ENCODE measurements around the gene ASIC5.

Gene ASIC5

DNA sequence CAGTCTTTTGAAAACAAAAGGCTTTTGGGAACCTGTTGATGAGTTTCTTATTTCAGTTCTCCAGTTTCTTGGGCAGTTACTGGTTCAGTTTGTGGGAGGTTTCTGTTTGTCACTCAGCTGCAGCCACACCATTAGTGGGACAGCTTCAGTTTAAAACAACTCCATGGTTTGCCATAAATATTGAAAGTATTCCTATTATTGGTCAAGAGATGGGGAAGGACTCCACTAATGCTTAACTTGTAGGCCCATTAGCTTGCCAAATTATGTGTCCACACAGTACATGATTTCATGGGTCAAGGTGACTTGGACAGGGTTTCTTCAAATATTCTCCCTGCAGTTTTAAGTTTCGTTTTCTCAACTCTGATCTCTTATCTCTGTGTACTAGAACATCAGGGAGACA, 15.5 kb upstream of the ASIC5 start:
- DNase-seq (ENCODE audit: low spot score), result no peak

DNA sequence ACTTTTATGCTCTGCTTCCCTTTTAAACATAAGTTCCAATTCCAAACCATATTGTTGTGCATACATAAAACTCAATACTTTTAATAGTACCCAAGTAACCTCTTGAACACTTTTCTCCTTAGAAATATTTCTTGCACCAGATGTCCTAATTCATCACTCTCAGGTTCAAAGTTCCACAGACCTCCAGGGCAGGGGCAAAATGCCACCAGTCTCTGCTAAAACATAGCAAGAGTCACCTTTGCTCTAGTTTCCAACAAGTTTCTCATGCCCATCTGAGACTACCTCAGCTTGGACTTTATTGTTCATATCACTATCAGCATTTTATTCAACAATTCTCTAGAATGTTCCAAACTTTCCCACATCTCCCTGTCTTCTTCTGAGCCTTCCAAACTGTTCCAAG, 13.7 kb upstream of the ASIC5 start:
- no peak for DNase-seq (ENCODE audit: low spot score)

DNA sequence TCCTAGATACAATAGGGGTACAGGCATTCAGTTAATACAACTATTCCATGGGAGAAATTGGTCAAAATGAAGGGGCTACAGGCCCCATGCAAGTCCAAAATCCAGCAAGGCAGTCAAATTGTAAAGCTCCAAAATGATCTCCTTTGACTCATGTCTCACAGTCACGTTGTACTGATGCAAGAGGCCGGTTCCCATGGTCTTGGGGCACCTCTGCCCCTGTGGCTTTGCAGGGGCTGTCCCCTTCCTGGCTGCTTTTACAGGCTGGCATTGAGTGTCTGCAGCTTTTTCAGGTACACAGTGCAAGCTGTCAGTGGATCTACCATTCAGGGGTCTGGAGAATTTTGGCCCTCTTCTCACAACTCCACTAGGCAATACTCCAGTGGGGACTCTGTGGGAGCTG, 12.5 kb upstream of the ASIC5 start:
- no peak for DNase-seq (ENCODE audit: low spot score)

DNA sequence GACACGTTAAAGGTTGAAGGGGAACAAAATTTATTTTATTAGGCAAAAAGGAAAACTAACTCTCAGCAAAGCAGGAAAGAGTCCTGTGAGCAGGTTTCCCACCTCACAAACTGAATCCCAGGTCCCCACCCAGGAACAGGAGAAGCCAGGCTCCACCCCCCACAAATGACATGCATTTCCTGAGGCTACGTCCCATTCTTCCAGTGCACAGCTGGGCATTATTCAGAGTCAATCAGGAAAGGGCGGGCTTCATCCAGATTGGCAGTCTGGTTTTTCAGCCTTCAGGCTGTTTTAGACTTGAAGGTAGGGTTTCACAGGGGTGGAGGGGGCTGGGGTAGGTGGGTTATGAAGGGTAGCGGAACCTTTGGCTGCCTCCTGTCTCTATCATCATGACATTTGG, 11.9 kb upstream of the ASIC5 start:
- DNase-seq (ENCODE audit: low spot score), result no peak

DNA sequence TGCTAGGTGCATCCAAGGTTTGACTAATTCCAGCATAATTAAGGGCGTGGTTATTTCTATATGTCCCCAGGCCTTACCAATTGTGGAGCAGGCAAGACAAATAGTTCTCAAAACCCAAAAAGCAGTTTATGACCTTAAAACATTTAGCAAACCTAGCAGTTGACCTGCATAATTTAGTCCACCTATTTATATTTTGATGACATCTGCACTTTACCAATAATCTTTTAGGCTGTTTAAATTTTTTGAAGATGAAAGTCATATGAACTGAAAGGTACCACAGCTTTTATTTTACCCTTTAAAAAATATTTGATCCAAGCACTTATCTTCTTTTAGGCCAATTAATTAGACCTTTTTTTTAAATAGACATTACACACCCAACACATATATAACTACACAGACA, 9.8 kb upstream of the ASIC5 start:
- DNase-seq (ENCODE audit: low spot score), result no peak

DNA sequence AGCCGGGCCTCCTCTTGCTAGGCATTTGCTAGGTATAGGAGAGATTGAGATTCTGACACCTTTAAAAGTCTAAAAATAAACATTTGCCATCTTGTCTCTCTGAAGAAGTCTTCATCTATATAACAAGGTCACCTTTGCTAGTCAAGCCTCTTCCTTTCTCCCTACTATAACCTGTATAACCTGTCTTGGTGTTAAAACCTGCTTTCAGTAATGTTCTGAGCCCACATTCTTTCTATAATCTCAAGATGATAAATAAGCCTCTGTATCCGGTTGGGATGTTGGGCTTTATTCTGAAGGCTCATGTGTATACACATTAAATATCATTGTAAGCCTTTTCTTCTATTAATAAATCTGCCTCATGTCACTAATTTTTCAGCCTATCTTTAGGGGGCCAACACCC, 10.2 kb downstream of the ASIC5 start:
- DNase-seq (ENCODE audit: low spot score), result no peak

DNA sequence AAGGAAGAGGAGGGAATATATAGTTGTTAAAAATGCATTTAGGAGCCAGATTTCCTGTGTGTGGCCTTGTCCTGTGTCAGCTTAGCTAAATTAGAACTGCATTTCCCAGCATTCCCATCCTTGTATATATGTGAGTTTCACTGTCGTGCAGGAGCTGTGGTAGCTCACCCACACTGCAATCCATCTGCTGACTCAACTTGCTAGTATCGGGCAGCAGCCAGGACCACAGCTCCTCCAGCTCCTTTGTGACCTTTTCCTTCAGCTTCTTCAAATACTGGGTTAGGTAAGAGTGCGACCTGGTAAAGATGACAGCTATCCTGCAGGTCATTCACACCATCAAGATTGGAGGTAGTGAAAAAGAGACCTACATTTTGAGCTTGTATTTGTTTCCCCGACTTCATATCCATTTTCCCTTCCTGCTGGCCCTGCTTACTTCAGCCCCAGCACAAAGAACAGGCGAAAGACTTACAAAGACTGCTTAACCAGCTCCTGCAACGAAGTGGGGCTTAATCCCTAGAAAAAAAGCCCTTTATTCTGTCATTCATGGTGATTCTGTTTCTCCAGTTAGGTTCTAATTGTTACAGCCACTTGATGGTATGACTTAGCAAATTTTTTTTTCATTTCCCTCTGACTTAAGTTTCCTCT, 11.4 kb downstream of the ASIC5 start:
- peak; percentile 32 for DNase-seq (ENCODE audit: low spot score)

DNA sequence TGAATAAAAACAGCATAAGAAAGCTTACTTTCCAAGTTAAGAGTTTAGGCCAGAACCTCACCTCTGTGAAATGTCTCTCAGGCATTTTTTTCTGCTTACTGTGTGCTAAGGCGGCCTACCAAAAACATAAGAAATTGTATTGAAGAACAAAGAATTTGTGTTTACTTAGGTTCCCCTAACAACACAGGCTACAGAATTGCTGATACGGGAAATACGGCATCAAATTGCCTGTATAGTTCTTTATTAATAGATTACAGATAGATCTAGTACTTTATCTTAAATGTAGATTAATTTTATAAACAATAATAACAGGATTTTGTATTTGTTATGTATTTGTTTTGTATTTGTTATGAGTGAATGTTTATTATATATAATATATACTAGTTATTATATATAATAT, 12.9 kb downstream of the ASIC5 start:
- no peak for DNase-seq (ENCODE audit: low spot score)

DNA sequence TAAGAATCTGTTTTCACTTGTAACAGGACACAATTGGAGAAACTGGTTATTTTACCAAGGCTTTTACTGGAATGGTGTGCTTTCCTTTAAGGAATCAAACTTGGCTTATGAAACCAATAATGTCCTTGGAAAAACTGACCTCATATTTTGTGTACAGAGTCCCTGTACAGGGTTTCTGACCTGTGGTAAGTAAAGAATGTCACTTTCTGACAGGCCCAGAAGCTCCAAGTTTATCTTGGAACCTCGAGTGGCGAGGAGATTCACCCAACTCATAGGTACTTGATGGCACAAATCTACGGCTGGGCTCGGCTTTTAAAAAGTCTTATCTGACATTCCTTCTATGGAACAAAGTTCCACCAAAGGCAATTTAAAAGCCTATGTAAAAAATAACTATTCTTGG, 17.0 kb downstream of the ASIC5 start:
- DNase-seq (ENCODE audit: low spot score), result no peak

DNA sequence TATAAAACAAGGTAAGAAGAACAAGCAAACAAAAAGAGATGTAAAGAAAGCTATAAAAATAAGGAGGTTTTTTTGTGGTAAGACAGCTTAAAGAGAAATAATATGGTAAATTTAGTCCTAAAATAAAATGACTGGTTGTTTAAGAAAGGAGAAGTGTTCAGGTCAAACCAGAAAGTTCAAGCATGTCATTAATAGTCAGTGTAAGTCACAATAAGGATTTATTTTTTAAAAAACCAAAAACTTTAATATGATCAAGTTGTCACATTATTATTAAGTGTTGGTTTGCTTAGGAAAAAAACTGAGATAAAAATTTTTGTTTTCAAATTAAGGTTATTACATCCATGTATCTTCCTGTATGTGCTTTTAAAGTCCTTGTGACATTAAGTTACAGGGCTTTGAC, 19.1 kb downstream of the ASIC5 start:
- no peak for DNase-seq (ENCODE audit: low spot score)

DNA sequence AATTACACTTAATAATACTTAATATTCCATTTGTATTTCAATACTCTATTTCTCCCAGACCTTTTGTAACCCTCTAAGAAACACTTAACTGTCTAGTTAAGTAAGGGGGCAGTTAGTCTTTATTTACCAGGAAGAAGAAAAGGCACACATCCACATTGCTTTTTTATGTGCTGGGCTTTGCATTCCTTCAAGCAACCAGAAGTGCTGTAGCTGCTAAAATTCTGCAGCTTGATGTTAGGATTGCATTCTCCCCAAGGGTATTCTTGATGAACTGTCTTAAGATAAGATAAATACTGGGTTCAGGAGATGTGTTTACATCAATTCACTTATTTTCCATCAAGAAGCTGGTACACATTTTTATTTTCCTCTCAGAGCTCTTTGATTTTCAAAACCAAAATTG, 24.0 kb downstream of the ASIC5 start:
- DNase-seq (ENCODE audit: low spot score), result no peak

DNA sequence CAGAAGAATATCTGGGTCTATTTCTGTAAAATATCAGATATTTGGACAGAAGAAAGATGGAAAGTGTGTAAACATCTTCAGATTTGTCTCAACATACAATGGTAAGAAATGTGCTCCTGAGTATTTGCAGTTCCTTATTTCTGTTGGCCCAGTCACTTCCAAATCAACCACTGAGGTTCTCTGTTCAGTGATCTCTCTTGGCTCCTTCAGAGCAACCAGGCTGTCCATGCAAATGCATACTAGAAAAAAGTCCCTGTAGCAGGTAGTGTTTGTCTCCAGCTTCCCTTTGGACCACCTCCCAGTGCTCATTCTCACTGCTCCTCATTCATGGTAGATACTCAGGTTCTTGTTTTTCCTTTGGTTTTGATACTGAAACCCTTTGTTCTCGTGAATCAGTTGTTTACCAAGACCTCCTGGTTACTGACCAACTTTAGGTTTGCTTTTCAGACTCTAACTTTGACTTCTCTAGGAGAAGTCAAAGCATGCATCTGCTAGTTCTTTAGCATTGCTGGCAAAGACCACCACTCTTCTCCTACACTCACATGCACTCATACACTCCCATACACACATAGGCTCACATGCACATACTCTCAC, 28.8 kb downstream of the ASIC5 start:
- DNase-seq (ENCODE audit: low spot score), result no peak

DNA sequence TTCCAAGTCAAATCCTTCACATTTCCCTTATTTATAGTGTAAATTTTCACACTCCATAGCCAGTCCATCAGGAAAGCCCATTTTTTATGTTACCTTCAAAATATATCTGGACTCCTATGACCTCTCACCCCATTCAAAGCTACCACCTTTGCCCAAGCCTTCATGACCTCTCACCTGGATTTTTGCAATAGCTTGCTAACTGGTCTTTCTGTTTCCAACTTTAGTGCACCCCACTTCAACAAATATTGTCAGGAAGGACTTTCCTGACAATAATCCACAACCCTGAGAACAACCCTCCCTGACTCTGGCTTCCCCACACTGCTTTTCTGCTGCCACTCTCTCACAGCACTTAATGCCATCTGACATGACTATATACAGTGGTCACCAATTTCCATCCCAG, 33.4 kb downstream of the ASIC5 start:
- DNase-seq (ENCODE audit: low spot score), result no peak

DNA sequence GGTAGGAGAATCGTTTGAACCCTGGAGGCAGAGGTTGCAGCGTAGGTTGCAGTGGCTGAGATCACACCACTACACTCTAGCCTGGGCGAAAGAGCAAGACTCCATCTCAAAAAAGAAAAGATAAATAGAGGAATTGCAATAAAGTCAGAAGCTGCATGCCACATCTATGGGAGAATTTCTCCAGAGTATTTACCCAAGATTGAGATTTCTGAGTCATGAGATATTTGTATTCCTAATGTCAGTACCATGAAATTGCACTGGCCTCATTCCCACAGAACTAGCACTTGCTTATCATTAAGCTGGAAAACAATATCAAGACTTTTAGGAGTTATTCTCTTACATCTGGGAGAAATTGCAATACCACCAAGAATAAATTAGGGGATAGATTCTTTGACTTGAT, 37.4 kb downstream of the ASIC5 start:
- no peak for DNase-seq (ENCODE audit: low spot score)

DNA sequence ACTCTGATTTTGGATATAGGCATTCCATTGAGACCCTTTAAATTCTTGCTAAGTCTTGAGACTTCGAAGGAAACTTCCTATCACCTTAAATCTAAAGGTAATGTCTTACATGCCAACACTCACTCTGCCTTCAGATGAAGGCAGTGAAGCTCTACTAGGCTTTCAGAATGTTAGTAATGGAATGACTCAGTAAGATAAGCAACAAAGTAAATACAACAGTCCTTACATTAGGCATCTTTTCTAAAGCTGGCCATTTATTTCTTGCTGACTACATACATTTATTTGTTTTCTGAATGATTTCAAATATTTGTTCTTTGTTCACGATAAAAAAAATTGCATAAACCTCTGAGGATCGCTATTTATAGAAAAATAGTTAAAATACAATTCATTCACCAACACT, 43.5 kb downstream of the ASIC5 start:
- DNase-seq (ENCODE audit: low spot score), result no peak

DNA sequence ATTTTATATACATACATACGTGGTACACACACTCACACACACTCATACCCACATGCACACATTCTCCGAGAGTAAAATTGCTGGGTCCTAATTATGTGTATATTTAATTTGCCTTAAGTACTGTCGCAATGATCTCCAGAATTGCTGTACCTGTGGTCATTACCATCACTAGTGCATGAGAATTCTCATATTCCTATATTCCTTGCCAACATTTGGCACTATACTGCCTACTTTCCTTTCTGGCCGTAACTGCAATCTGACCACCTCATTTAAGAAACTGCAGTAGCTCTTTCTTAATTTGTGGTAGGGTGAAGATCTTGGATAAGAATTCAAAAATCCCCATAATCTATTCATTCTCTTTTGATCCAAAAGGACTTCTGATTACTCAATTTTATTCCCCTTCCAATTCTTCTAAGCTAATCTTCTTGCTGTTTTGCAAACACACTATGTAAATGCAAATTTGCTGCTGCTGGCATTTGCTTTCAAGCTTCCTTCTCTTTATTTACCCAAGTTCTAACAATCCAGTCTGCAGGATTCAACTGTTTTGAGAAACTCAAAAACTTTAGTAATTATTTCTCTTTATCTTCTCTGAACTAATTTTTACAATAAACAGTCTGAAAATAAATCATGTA, 45.1 kb downstream of the ASIC5 start:
- DNase-seq (ENCODE audit: low spot score), result no peak

DNA sequence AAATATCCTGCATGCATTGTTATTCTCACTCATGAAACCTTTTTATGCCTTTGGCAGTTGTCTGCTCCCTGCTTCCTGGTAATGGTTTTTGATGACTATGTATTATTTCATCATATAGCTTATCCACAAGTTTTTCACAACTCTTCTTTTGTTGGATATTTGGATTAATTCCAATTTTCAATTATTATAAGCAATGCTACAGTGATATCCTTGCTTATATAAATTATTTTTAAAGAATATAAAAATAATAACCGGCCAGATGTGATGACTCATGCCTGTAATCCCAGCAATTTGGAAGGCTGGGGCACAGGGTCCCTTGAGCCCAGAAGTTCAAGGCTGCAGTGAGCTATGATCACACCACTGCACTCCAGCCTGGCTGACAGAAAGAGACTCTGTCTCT, 47.0 kb downstream of the ASIC5 start:
- DNase-seq (ENCODE audit: low spot score), result no peak

DNA sequence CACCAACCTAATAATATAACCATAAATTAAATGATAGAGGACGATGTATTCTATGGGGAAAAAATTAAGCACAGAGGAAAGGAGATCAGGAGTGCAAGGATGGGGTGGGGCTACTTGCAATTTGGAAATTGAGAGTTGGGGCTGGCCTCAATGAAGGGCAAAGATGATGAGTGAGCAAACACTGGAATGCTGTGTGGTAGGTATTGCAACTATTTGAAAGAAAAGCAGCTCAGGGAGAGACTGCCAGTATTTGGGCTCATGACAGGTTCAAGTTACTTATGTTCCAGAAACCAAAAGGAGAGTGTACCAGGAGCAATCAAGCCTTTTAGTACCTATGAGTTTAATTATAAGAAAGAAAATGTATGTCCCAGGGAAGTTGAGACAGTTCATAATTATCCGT, 47.4 kb downstream of the ASIC5 start:
- no peak for DNase-seq (ENCODE audit: low spot score)

DNA sequence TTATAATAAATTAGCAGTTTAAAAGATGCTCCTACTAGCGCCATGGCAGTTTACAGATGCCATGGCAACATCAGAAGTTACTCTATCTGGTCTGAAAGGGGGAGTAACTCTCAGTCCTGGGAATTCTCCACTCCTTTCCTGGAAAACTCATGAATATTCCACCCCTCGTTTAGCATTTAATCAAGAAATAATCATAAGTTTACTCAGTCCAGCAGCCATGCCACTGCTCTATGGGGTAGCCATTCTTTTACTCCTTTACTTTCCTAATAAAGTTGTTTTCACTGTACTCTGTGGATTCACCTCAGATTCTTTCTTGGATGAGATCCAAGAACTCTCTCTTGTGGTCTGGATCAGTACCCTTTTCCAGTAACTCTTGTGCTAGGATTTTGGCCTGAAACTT, 55.0 kb downstream of the ASIC5 start:
- no peak for DNase-seq (ENCODE audit: low spot score)

DNA sequence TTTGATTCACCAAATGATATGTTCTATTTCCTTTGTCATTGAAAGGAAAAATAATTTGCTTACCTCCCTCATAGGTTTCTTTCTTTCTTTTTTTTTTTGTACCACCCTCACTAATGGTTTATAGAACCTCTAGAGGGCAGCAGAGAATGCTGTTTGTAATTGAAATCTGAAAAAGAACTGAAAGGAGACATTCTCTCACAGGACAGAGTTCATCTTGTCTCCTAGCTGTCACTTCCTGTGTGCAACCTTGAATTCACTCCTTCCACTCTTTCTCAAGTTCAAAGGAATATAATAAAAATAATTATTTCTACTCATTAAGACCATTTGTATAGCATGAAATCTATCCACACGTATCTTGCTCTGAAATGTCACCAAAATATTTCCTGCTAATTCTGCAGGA, 56.2 kb downstream of the ASIC5 start:
- DNase-seq (ENCODE audit: low spot score), result peak; percentile 24

DNA sequence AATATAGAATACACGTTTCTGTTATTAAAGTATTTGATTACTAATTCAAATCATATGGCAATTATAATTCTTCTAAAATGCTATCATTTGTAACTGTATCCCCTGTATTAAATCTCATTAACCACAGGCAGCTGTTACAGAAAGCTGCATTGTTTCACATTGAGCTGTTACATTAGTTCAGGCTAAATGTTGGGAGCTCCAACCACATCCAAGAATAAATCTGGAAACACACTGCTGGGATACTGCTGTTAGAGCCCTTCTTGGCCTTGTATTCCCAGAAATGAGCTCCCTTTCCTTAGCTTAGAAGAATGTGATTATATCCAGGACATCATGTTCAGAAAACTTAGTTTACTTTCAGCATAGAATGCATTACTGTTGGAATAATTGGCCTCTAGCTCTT, 59.1 kb downstream of the ASIC5 start:
- DNase-seq (ENCODE audit: low spot score), result no peak

DNA sequence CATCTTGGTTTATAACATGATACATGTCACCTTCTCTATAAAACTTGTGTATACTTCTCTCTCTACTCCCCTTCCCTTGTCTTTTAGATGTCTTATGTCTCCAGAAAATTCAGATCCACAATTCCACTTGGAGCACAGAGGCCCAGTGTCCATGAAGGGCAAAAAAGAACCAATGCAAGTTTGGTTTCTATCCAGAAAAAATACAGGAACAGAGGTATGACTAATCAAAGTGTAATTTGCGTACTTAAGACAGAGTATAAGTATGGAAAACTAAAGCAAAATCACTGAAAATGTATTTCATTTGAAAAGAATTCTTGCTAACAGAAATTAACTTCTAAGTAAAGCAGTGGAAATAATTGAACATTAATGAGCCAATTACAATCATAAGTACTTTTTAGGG, 61.1 kb downstream of the ASIC5 start:
- DNase-seq (ENCODE audit: low spot score), result no peak

DNA sequence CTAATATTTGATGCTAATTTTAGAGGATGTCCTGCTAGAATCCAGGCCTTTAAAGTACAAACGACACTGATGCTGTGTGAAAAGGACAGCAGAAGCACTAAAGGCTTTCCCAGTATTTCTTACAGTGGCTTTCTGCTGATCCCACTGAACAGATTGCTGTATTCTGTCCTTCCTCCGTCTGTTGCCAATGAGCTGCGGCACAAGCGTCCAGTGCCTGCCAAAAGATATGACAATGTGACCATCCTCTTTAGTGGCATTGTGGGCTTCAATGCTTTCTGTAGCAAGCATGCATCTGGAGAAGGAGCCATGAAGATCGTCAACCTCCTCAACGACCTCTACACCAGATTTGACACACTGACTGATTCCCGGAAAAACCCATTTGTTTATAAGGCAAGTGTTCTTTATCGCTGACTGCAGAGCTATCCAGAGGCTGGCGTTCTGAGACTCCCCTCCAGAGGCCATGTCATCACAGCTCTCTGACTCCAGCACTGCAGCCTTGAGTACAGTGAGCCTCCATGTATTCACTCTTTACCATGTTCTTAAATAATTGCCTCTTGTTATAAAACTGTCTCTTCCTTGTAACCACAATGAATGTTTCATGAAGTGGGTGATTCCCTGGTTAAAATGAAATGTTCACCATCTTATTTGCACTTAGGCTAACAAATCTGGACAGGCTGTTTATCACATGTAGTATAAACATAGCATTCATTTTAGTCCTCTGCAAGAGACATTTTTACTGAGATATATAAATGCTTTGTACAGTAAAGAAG, 63.7 kb downstream of the ASIC5 start:
- DNase-seq (ENCODE audit: low spot score), result no peak
